ENCODE data around the gene CAMTA1. TPM values are rescaled to one million over a fixed set of nuclear protein-coding genes. Genes with fewer than 3 reads are reported as not detected.
A peak's percentile ranks its signal among the peaks of the same experiment; 100 is the strongest.

CAMTA1 gene
- polyA plus RNA-seq, 1 of the 3 experiments (the other 2 are of a cell fraction) = 63.1 TPM

DNA sequence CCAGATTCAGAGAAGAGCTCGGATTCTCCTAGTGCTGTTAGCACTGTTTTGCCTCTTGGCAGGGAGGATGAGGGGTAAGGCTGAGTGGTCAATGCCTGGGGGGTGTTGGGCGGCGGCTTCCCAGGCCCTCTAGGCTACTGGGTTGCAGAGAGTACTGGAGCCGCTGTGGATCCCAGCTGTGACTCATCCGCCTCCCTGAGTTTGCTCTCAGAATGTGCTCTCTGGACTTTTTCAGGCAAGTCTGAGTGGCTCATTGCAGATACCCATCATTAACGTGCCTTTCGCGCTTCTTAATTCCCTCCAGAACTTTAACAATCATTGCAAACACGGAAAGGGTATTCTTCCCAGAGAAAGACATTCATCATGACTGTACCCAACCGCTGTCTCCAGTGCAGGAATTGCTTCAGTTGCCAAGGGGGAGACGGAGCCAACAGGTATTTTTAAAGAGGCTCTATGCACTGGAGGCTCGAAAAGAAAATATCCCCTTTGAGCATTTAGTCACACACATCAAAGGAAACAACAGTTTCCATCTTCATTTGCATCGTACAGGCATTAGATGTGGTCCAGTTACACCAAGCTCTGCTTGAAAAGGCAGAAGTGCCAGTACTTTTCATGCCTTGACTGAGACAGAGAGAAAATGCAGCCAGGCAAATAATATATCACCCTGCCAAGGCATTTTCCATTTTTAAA, 14.4 kb upstream of the CAMTA1 start:
- POLR2A ChIA-PET = interaction anchor here (0.5 kb wide), 1 partner anchor 9 kb away, joined by 5 read pairs; no protein-coding TSS in a partner anchor
- Histone ChIP-seq H3K79me2 (ENCODE audit: insufficient read depth) (no peaks in the 10 kb centered on the region), H3K36me3 (replicated peaks in 1 of 2; ENCODE audit: control insufficient read depth in 1 of 2, insufficient read depth in 2 of 2, low read length in 1 of 2) (no peaks in the 10 kb centered on the region), H3K9me2 (no peaks in the 10 kb centered on the region), H3K4me1 (ENCODE audit: control insufficient read depth in 1 of 2, insufficient read depth in 2 of 2, low read depth in 1 of 2, low read length in 1 of 2) (peaks cover 3 to 12% of the 10 kb centered on the region in 2 experiments; a peak in 2 of 4 replicates), H3K27me3 (ENCODE audit: insufficient read depth) (no peaks in the 10 kb centered on the region), H3K27ac (ENCODE audit: low read depth in 2 of 2, low read length in 1 of 2) (peak overlapping the region in 1 of 2 experiments; percentile 68; a peak in 2 of 4 replicates), H3F3A (replicated peaks; ENCODE audit: insufficient read depth) (peaks cover 10% of the 10 kb centered on the region), H2AFZ (ENCODE audit: low read depth) (peak overlapping the region; percentile 56; the same call in 1 of the 2 replicates), H3K4me3 (ENCODE audit: low read depth in 2 of 2, low read length in 1 of 2) (peak overlapping the region in 1 of 2 experiments; percentile 44; a peak in 2 of 4 replicates), H3K9ac (no peak overlapping the region), H4K20me1 (ENCODE audit: insufficient read depth) (no peaks in the 10 kb centered on the region), H3K4me2 (peak overlapping the region; percentile 74; the same call in 1 of the 2 replicates), H3K9me3 (no peaks in the 10 kb centered on the region)
- DNase-seq = peak; percentile 36
- CTCF ChIA-PET = no interaction called here
- TF ChIP-seq TAF1 (IDR thresholded peaks at IDR 0.05; ENCODE audit: borderline replicate concordance, low read depth, low read length) (no peak), GATA2 (CRISPR knock-in tag; IDR thresholded peaks at IDR 0.05) (no peak), NRF1 (IDR thresholded peaks at IDR 0.05; ENCODE audit: low read depth, low read length) (no peak), NFIC (IDR thresholded peaks at IDR 0.05; ENCODE audit: borderline replicate concordance) (no peak), YY1 (IDR thresholded peaks at IDR 0.05; ENCODE audit: low read depth) (no peak), FOSL2 (IDR thresholded peaks at IDR 0.05; ENCODE audit: borderline replicate concordance, low read depth) (peak; percentile 63; the same call in 1 of the 2 replicates), EZH2phosphoT487 (IDR thresholded peaks at IDR 0.05; ENCODE audit: borderline replicate concordance, low read depth) (no peak), TCF12 (IDR thresholded peaks at IDR 0.05) (peak; percentile 72), JUND (IDR thresholded peaks at IDR 0.05) (peak; percentile 63), SMC3 (IDR thresholded peaks at IDR 0.05; ENCODE audit: low read depth, low read length) (no peak), POLR2AphosphoS5 (IDR thresholded peaks at IDR 0.05; ENCODE audit: low read depth, low read length) (no peak), EP300 (IDR thresholded peaks at IDR 0.05; ENCODE audit: borderline replicate concordance in 1 of 2, low read depth in 1 of 2, low read length in 1 of 2) (0 out of 4 replicates have a peak, but pooled peaks of 1 of the 2 experiments have one; percentile 35), MEF2A (IDR thresholded peaks at IDR 0.05; ENCODE audit: borderline replicate concordance, low read depth) (no peak)
- TF ChIP-seq, protein P1, sequence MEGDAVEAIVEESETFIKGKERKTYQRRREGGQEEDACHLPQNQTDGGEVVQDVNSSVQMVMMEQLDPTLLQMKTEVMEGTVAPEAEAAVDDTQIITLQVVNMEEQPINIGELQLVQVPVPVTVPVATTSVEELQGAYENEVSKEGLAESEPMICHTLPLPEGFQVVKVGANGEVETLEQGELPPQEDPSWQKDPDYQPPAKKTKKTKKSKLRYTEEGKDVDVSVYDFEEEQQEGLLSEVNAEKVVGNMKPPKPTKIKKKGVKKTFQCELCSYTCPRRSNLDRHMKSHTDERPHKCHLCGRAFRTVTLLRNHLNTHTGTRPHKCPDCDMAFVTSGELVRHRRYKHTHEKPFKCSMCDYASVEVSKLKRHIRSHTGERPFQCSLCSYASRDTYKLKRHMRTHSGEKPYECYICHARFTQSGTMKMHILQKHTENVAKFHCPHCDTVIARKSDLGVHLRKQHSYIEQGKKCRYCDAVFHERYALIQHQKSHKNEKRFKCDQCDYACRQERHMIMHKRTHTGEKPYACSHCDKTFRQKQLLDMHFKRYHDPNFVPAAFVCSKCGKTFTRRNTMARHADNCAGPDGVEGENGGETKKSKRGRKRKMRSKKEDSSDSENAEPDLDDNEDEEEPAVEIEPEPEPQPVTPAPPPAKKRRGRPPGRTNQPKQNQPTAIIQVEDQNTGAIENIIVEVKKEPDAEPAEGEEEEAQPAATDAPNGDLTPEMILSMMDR (IDR thresholded peaks at IDR 0.05) = no peak
- TF ChIP-seq, protein P2, sequence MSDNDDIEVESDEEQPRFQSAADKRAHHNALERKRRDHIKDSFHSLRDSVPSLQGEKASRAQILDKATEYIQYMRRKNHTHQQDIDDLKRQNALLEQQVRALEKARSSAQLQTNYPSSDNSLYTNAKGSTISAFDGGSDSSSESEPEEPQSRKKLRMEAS (IDR thresholded peaks at IDR 0.05; ENCODE audit: low read depth) = 0 out of 2 replicates have a peak, but pooled peaks have one; percentile 32
- TF ChIP-seq, protein P3, sequence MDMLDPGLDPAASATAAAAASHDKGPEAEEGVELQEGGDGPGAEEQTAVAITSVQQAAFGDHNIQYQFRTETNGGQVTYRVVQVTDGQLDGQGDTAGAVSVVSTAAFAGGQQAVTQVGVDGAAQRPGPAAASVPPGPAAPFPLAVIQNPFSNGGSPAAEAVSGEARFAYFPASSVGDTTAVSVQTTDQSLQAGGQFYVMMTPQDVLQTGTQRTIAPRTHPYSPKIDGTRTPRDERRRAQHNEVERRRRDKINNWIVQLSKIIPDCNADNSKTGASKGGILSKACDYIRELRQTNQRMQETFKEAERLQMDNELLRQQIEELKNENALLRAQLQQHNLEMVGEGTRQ (IDR thresholded peaks at IDR 0.05; ENCODE audit: borderline replicate concordance, low read depth, low read length) = no peak
- 26% methylated on average over 8 of the region's 13 CpGs for WGBS (ENCODE audit: low lambda C conversion rate)
